ENCODE measurements around the gene KDM1B. TPM values are rescaled to one million over a fixed set of nuclear protein-coding genes. Genes with fewer than 3 reads are reported as not detected.

KDM1B gene
- total and polyA plus RNA-seq, 9 of the 15 experiments (the other 6 are each of a cell fraction or from before 2014, with no cell fraction given) = 1.4 to 58.9 (median 36.3) TPM

DNA sequence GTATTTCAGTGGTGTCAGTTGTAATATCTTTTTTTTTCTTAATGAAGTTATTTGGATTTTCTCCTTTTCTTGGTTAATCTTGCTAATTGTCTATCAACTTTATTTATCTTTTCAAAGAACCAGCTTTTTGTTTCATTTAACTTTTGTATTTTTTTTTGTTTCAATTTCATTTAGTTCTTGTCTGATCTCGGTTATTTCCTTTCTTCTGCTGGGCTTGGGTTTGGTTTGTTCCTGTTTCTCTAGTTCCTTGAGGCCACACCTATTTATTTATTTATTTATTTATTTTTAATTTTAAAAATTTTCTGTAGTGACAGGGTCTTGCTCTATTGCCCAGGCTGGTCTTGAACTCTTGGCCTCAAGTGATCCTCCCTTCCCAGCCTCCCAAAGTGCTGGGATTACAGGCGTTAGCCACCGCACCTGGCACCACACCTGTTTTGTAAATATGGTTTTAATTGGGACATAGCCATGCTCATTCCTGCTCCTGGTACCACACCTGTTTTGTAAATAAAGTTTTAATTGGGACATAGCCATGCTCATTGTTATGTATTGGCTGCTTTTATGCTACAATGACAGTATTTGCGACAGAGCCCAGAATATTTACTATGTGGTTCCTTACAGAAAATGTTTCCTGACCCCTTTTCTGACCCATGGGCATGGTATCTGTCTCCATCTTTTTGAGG is 22.2 kb downstream of the KDM1B start (continued):
- TF ChIP-seq ZBTB33 (CRISPR knock-in tag; IDR thresholded peaks at IDR 0.05) = no peak

DNA sequence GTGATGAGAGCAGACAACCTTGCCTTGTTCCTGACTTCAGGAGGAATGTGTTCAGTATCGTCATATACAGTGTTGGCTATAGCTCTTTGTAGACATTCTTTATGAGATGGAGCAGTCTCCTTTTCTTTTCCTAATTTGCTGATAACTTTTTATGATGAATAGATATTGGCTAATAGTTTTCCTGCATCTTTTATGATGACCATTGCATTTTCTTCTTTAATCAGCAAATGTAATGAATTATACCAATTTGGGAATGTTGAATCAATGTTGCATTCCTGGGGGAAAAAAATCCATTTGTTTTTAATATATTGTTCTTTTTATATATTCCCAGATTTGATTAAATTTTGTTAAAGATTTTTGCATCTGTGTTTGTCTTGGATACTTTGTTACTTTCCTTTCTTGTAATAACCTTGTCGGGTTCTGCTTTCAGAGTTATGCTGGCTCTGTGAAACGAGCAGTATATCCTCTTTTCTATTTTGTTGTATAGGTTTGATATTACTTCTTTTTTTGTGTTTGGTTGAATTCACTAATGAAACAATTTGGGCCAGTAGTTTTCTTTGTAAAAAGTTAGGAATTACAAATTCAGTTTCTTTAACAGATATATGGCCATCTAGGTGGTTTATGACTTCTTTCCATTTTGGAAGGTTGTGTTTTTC is 23.9 kb downstream of the KDM1B start:
- WGBS (ENCODE audit: insufficient coverage, low coverage, missing lambda C conversion rate) = 78% methylated on average over 3 of the region's 3 CpGs
- intact Hi-C loops (cut with micrococcal nuclease) = no loop called here
- H3K79me2 ChIP-seq (ENCODE audit: control insufficient read depth, insufficient read depth, low read length) = peaks cover 3% of the 10 kb centered on the region
- POLR2A ChIA-PET = no interaction called here
- H3K27ac ChIP-seq (ENCODE audit: extremely low read depth, low read depth, low read length) = no peak overlapping the region
- no peaks in the 10 kb centered on the region for H3K9me1 ChIP-seq (ENCODE audit: control insufficient read depth, insufficient read depth, low read length)
- in situ Hi-C loops (cut with MboI) = no loop called here
- H3K36me3 ChIP-seq (ENCODE audit: control insufficient read depth, insufficient read depth, low read length) = peaks cover 22% of the 10 kb centered on the region; the same call in 2 of the 3 replicates
- TF ChIP-seq C11orf30 (IDR thresholded peaks at IDR 0.05; ENCODE audit: low read depth) = peak; percentile 70
- TF ChIP-seq ZNF184 (CRISPR knock-in tag; IDR thresholded peaks at IDR 0.05) = no peak
- no peak for TF ChIP-seq ZBTB40 (IDR thresholded peaks at IDR 0.05)
- TF ChIP-seq ZBTB40 (CRISPR knock-in tag; IDR thresholded peaks at IDR 0.05) = no peak
- TF ChIP-seq MAFG (tag; conservative IDR thresholded peaks at IDR 0.05) = peak; percentile 46; the same call in 1 of the 2 replicates
- TF ChIP-seq ELF4 (CRISPR knock-in tag; IDR thresholded peaks at IDR 0.05) = no peak
- TF ChIP-seq MAFK (IDR thresholded peaks at IDR 0.05; ENCODE audit: low read length) = peak; percentile 69
- TF ChIP-seq MAFF (IDR thresholded peaks at IDR 0.05; ENCODE audit: low read length) = peak; percentile 72; the same call in 1 of the 2 replicates
- peak; percentile 87 for TF ChIP-seq ZNF316 (IDR thresholded peaks at IDR 0.05)
- peaks cover 0 to 2% of the 10 kb centered on the region in 2 experiments; a peak in 1 of 5 replicates for H3K4me1 ChIP-seq (replicated peaks in 1 of 2; ENCODE audit: control insufficient read depth in 2 of 2, insufficient read depth in 2 of 2, low read length in 2 of 2)
- no peak overlapping the region for H3K4me3 ChIP-seq
- no peak overlapping the region for H2AFZ ChIP-seq (ENCODE audit: low read depth, low read length)
- H3K9me3 ChIP-seq (replicated peaks; ENCODE audit: control insufficient read depth, insufficient read depth, low read depth, low read length) = no peaks in the 10 kb centered on the region
- FAIRE-seq = no peak
- DNase-seq (ENCODE audit: extremely low read depth in 1 of 4, low spot score in 3 of 4) = no peak
- ATAC-seq = no peak
- no peaks in the 10 kb centered on the region for H4K20me1 ChIP-seq (replicated peaks; ENCODE audit: control insufficient read depth, insufficient read depth, low read length)
- no peak overlapping the region for H3K4me2 ChIP-seq (ENCODE audit: insufficient read depth, low read length)
- BruUV-seq (replicated peaks) = no TSS peak
- H3K27me3 ChIP-seq (ENCODE audit: control insufficient read depth in 2 of 2, insufficient read depth in 2 of 2, low read length in 2 of 2) = no peaks in the 10 kb centered on the region
- no peak overlapping the region for H3K9ac ChIP-seq (ENCODE audit: insufficient read depth in 1 of 2, low read depth in 2 of 2, low read length in 2 of 2)
- CTCF ChIA-PET (ENCODE audit: low intra/inter-chr PET ratio) = no interaction called here

All from K562 (cell line).